ENCODE measurements around the gene BTBD9.

DNA sequence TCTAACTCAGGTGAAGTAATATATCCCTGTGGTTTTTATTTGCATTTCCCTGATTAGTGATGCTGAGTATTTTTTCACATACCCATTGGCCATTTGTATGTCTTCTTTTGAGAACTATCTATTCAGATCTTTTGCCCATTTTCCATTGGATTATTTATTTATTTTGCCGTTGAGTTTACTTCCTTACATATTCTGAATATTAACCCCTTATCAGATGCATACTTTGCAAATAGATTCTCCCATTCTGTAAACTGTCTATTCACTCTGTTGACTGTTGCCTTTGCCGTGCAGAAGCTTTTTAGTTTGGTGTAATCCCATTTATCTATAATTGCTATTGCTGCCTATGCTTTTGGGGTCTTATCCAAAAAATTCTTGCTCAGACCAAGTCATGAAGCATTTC lies 336.9 kb downstream of the BTBD9 start:
- TF ChIP-seq EZH2 (IDR thresholded peaks at IDR 0.05; ENCODE audit: insufficient read depth, poor library complexity, severe bottlenecking) = no peak
- no peak for TF ChIP-seq EZH2phosphoT487 (IDR thresholded peaks at IDR 0.05; ENCODE audit: insufficient read depth, low read depth)

Data from GM23248 (cell line).